SK-N-SH (cell line): ENCODE results near the gene CLEC16A. TPM values are rescaled to one million over a fixed set of nuclear protein-coding genes. Genes with fewer than 3 reads are reported as not detected.

ENCODE experiments used
- CTCF ChIA-PET: fragments of 300-600, 350-600 bp; formaldehyde crosslinking; extraction: SDS; loops from one replicate; lab custom pipeline; 2021; lab: Yijun Ruan, JAX
- POLR2A ChIA-PET: fragments of 350-600 bp; sonication (Branson Sonifier 250); formaldehyde crosslinking; extraction: SDS; loops from one replicate; lab custom pipeline; 2020; ENCODE audit warnings: antibody characterized with exemption, inconsistent platforms; lab: Yijun Ruan, JAX
- DNase-seq: peaks from one replicate; pipeline ENCODE4 v3.0.0; 2012
- H2AFZ ChIP-seq: fragments of 200-600 bp; sonication (generic); 2 replicates; pipeline ENCODE4 v1.8.1; 2016; ENCODE audit warnings: antibody characterized with exemption, mild to moderate bottlenecking, low read depth
- H3F3A ChIP-seq: fragments of 200-600 bp; sonication (generic); replicated peaks from 2 replicates; pipeline ENCODE3; 2016; ENCODE audit warnings: antibody characterized with exemption, mild to moderate bottlenecking; ENCODE audit not compliant: insufficient read depth
- H3K27ac ChIP-seq, 2 experiments: fragments of 200-500 bp in 1 of 2; fragments of 200-600 bp in 1 of 2; sonication (Bioruptor generic) in 1 of 2; sonication (generic), shearing (Covaris generic) in 1 of 2; 2 replicates each; pipeline versions ENCODE4 v1.5.1 to v1.6.1; 2014 to 2016; ENCODE audit warnings: low read depth in 2 of 2, inconsistent platforms in 1 of 2, low read length in 1 of 2, mild to moderate bottlenecking in 1 of 2, mixed read lengths in 1 of 2
- H3K27me3 ChIP-seq: fragments of 200-600 bp; sonication (generic), shearing (Covaris generic); 2 replicates; pipeline ENCODE4 v1.6.1; 2016; ENCODE audit warnings: mixed run types; ENCODE audit not compliant: insufficient read depth
- H3K36me3 ChIP-seq, 2 experiments: fragments of 200-500 bp in 1 of 2; fragments of 200-600 bp in 1 of 2; sonication (Bioruptor generic) in 1 of 2; sonication (generic) in 1 of 2; replicated peaks in 1 of 2; 2 replicates each; pipeline versions ENCODE3 to v1.5.1; 2014 to 2016; ENCODE audit warnings: low read length in 1 of 2, mild to moderate bottlenecking in 1 of 2; ENCODE audit not compliant: insufficient read depth in 2 of 2, control insufficient read depth in 1 of 2
- H3K4me1 ChIP-seq, 2 experiments: fragments of 200-500 bp in 1 of 2; fragments of 200-600 bp in 1 of 2; sonication (Bioruptor generic) in 1 of 2; sonication (generic), shearing (Covaris generic) in 1 of 2; 2 replicates each; pipeline versions ENCODE4 v1.5.1 to v1.6.1; 2014 to 2016; ENCODE audit warnings: low read depth in 1 of 2, low read length in 1 of 2, mixed run types in 1 of 2; ENCODE audit not compliant: insufficient read depth in 2 of 2, control insufficient read depth in 1 of 2
- H3K4me2 ChIP-seq: fragments of 200-600 bp; sonication (generic), shearing (Covaris generic); 2 replicates; pipeline ENCODE4 v1.6.1; 2017; ENCODE audit warnings: mixed run types
- H3K4me3 ChIP-seq, 2 experiments: fragments of 200-500 bp in 1 of 2; fragments of 200-600 bp in 1 of 2; sonication (Bioruptor generic) in 1 of 2; sonication (generic), shearing (Covaris generic) in 1 of 2; 2 replicates each; pipeline versions ENCODE4 v1.5.1 to v1.8.1; 2014 to 2016; ENCODE audit warnings: low read depth in 2 of 2, inconsistent platforms in 1 of 2, low read length in 1 of 2, mild to moderate bottlenecking in 1 of 2, mixed read lengths in 1 of 2, moderate library complexity in 1 of 2
- H3K79me2 ChIP-seq: fragments of 200-600 bp; sonication (generic); 2 replicates; pipeline ENCODE4 v1.8.1; 2017; ENCODE audit warnings: mild to moderate bottlenecking; ENCODE audit not compliant: insufficient read depth
- H3K9ac ChIP-seq: fragments of 200-600 bp; sonication (generic); 2 replicates; pipeline ENCODE4 v1.6.1; 2017; ENCODE audit warnings: mixed run types
- H3K9me2 ChIP-seq: fragments of 200-600 bp; sonication (generic); 2 replicates; pipeline ENCODE4 v1.6.1; 2017; ENCODE audit warnings: mixed run types
- H3K9me3 ChIP-seq: fragments of 200-600 bp; sonication (generic); 2 replicates; pipeline ENCODE4 v1.6.1; 2017; ENCODE audit warnings: mixed run types, mild to moderate bottlenecking, moderate library complexity
- H4K20me1 ChIP-seq: fragments of 200-600 bp; sonication (generic); 2 replicates; pipeline ENCODE4 v1.6.1; 2017; ENCODE audit warnings: mild to moderate bottlenecking, mixed run types; ENCODE audit not compliant: insufficient read depth
- ELF1 ChIP-seq: IDR thresholded peaks from 2 replicates; pipeline ENCODE4 v1.4.0; 2012
- FOSL2 ChIP-seq: IDR thresholded peaks from 2 replicates; pipeline ENCODE4 v1.4.0; 2012; ENCODE audit warnings: low read depth, mild to moderate bottlenecking, moderate library complexity, borderline replicate concordance
- FOXJ3 ChIP-seq: sonication (generic); formaldehyde crosslinking; IDR thresholded peaks from 2 replicates; pipeline ENCODE4 v1.5.1; 2020; ENCODE audit warnings: mild to moderate bottlenecking, missing genetic modification reagents
- FOXM1 ChIP-seq: IDR thresholded peaks from 2 replicates; pipeline ENCODE4 v1.4.0; 2012; ENCODE audit warnings: low read depth, mild to moderate bottlenecking
- GATA2 ChIP-seq: sonication (generic); formaldehyde crosslinking; IDR thresholded peaks from 2 replicates; pipeline ENCODE4 v1.5.0; 2020; ENCODE audit warnings: mild to moderate bottlenecking, missing genetic modification reagents
- IRF3 ChIP-seq: fragments of 150-350 bp; IDR thresholded peaks from 2 replicates; pipeline ENCODE4 v1.6.1; 2016; ENCODE audit warnings: mild to moderate bottlenecking, low read depth, low read length
- JUND ChIP-seq: IDR thresholded peaks from 2 replicates; pipeline ENCODE4 v1.4.0; 2012
- MEF2A ChIP-seq: IDR thresholded peaks from 2 replicates; pipeline ENCODE4 v1.4.0; 2012; ENCODE audit warnings: low read depth, borderline replicate concordance
- MXI1 ChIP-seq: IDR thresholded peaks from 2 replicates; pipeline ENCODE4 v1.6.1; 2012; ENCODE audit warnings: mild to moderate bottlenecking, low read depth, low read length, improper control_type of control experiment
- NFIC ChIP-seq: IDR thresholded peaks from 2 replicates; pipeline ENCODE4 v1.4.0; 2012; ENCODE audit warnings: borderline replicate concordance
- NRF1 ChIP-seq: IDR thresholded peaks from 2 replicates; pipeline ENCODE4 v1.6.1; 2012; ENCODE audit warnings: low read depth, mild to moderate bottlenecking, low read length
- POLR2AphosphoS5 ChIP-seq: IDR thresholded peaks from 2 replicates; pipeline ENCODE4 v1.6.1; 2012; ENCODE audit warnings: low read depth, low read length
- RAD21 ChIP-seq: IDR thresholded peaks from 2 replicates; pipeline ENCODE4 v1.6.1; 2012; ENCODE audit warnings: mild to moderate bottlenecking, low read length
- RCOR1 ChIP-seq: fragments of 150-350 bp; IDR thresholded peaks from 2 replicates; pipeline ENCODE4 v1.6.1; 2017; ENCODE audit warnings: antibody characterized with exemption, low read length
- RFX5 ChIP-seq: IDR thresholded peaks from 2 replicates; pipeline ENCODE4 v1.6.1; 2012; ENCODE audit warnings: mild to moderate bottlenecking, improper control_type of control experiment, low read length
- RXRA ChIP-seq: IDR thresholded peaks from 2 replicates; pipeline ENCODE4 v1.4.0; 2012; ENCODE audit warnings: low read depth, mild to moderate bottlenecking, borderline replicate concordance
- SIN3A ChIP-seq: IDR thresholded peaks from 2 replicates; pipeline ENCODE4 v1.6.1; 2012; ENCODE audit warnings: low read depth, mild to moderate bottlenecking, low read length, moderate library complexity, borderline replicate concordance
- SMC3 ChIP-seq: IDR thresholded peaks from 2 replicates; pipeline ENCODE4 v1.6.1; 2012; ENCODE audit warnings: low read depth, low read length, improper control_type of control experiment
- TEAD4 ChIP-seq: IDR thresholded peaks from 2 replicates; pipeline ENCODE4 v1.4.0; 2012; ENCODE audit warnings: mild to moderate bottlenecking, borderline replicate concordance; ENCODE audit not compliant: insufficient read depth
- YY1 ChIP-seq: IDR thresholded peaks from 2 replicates; pipeline ENCODE4 v1.4.0; 2012; ENCODE audit warnings: low read depth, mild to moderate bottlenecking
- WGBS: methylation state at CpG from one replicate; pipeline ENCODE4 v1.1.6; 2017; ENCODE audit warnings: low lambda C conversion rate; 5-methylcytosine and 5-hydroxymethylcytosine counted together
- polyA plus RNA-seq, 3 experiments: library from polyadenylated mRNA; depleted of rRNA; stranded (reverse); fragments of >200 nt; gene quantifications; 2 replicates each; pipeline ENCODE4 v1.2.3, GENCODE V29; 2012

Gene CLEC16A
- polyA plus RNA-seq, 1 of the 3 experiments (the other 2 are of a cell fraction): 13.7 TPM

GRCh38 chr16:10945065-10945787 is 862 bp downstream of the CLEC16A start:
- CTCF ChIA-PET: interaction anchor here (1.2 to 12.0 kb wide), 3 partner anchors 8 to 22 kb away, joined by 4 to 199 read pairs (median 7); no protein-coding TSS in a partner anchor
- H3K79me2 ChIP-seq: peaks cover 57% of the 10 kb centered on the region
- H3F3A ChIP-seq: peaks cover 3% of the 10 kb centered on the region
- no peak for DNase-seq
- H3K36me3 ChIP-seq: no peaks in the 10 kb centered on the region
- H3K27ac ChIP-seq: no peak overlapping the region
- no peaks in the 10 kb centered on the region for H3K9me2 ChIP-seq
- TF ChIP-seq YY1: no peak
- TF ChIP-seq POLR2AphosphoS5: no peak
- no peak for TF ChIP-seq SMC3
- TF ChIP-seq FOXM1: no peak
- no peak for TF ChIP-seq NRF1
- no peak for TF ChIP-seq TEAD4
- TF ChIP-seq IRF3: no peak
- no peak for TF ChIP-seq RXRA
- no peak for TF ChIP-seq NFIC
- TF ChIP-seq MEF2A: no peak
- no peak for TF ChIP-seq SIN3A
- TF ChIP-seq RFX5: no peak
- no peaks in the 10 kb centered on the region for H3K27me3 ChIP-seq
- WGBS: 23% methylated on average over 14 of the region's 14 CpGs
- H3K4me2 ChIP-seq: peak overlapping the region; percentile 95
- H2AFZ ChIP-seq: peak overlapping the region; percentile 89; the same call in 1 of the 2 replicates
- peaks cover 3 to 51% of the 10 kb centered on the region in 2 experiments for H3K4me1 ChIP-seq
- H4K20me1 ChIP-seq: peaks cover 24% of the 10 kb centered on the region
- H3K9ac ChIP-seq: peak overlapping the region; percentile 80
- peak overlapping the region; percentile 94 to 95 for H3K4me3 ChIP-seq
- POLR2A ChIA-PET: interaction anchor here (1.4 kb wide), 1 partner anchor 311 kb away, joined by 4 read pairs; the partner anchor contains the start of gene SOCS1
- no peaks in the 10 kb centered on the region for H3K9me3 ChIP-seq

- Histone ChIP-seq H3K9me3 (no peaks in the 10 kb centered on the region), H3K4me3 (no peak overlapping the region), H3K4me2 (peak overlapping the region; percentile 95), H3K9ac (peak overlapping the region; percentile 15; the same call in 1 of the 2 replicates)
- TF ChIP-seq MXI1 (no peak), RFX5 (no peak), GATA2 (CRISPR knock-in tag) (no peak), FOXJ3 (CRISPR knock-in tag) (no peak), RCOR1 (no peak), ELF1 (no peak), MEF2A (no peak), POLR2AphosphoS5 (no peak), IRF3 (no peak), SIN3A (no peak), JUND (no peak), FOSL2 (no peak), FOXM1 (no peak), RAD21 (no peak)
- TF ChIP-seq, all 33 proteins: peak for 0
- no peak overlapping the region for H3K27ac ChIP-seq
- DNase-seq: no peak
- POLR2A ChIA-PET: interaction anchor here (1.4 kb wide), 1 partner anchor 310 kb away, joined by 4 read pairs; the partner anchor contains the start of gene SOCS1
- peaks cover 57% of the 10 kb centered on the region for H3K79me2 ChIP-seq
- peaks cover 11 to 50% of the 10 kb centered on the region in 2 experiments; a peak in 3 of 4 replicates for H3K4me1 ChIP-seq
- no peaks in the 10 kb centered on the region for H3K27me3 ChIP-seq
- peaks cover 3% of the 10 kb centered on the region for H3F3A ChIP-seq
- peaks cover 13% of the 10 kb centered on the region for H4K20me1 ChIP-seq
- CTCF ChIA-PET: interaction anchor here (1.1 to 12.0 kb wide), 3 partner anchors 10 to 28 kb away, joined by 3 to 199 read pairs (median 4); no protein-coding TSS in a partner anchor
- no peaks in the 10 kb centered on the region for H3K36me3 ChIP-seq
- H3K9me2 ChIP-seq: no peaks in the 10 kb centered on the region
- WGBS: 66% methylated on average over 5 of the region's 5 CpGs
- H2AFZ ChIP-seq: no peak overlapping the region
These were observed 1.9 kb downstream of the CLEC16A start for GRCh38 chr16:10946308-10946707.
